Esophagus (tissue), 2 donors: ENCODE data around the gene HDAC10. TPM values are rescaled to one million over a fixed set of nuclear protein-coding genes. Genes with fewer than 3 reads are reported as not detected.

ENCODE experiments used
- H3K27ac ChIP-seq, 2 donors: one replicate each; pipeline ENCODE4 v1.5.1; 2013; ENCODE audit warnings: low read depth in 2 of 2, mild to moderate bottlenecking in 2 of 2, inconsistent platforms in 1 of 2, low read length in 1 of 2, moderate library complexity in 1 of 2
- H3K27me3 ChIP-seq, 2 donors: one replicate each; pipeline ENCODE4 v1.6.1; 2013; ENCODE audit warnings: low read length in 2 of 2, control low read depth in 1 of 2, mild to moderate bottlenecking in 1 of 2; ENCODE audit not compliant: insufficient read depth in 2 of 2, control insufficient read depth in 1 of 2
- H3K36me3 ChIP-seq, 2 donors: one replicate each; pipeline ENCODE4 v1.6.1; 2013; ENCODE audit warnings: low read length in 1 of 2; ENCODE audit not compliant: control insufficient read depth in 2 of 2, insufficient read depth in 2 of 2
- H3K4me1 ChIP-seq, 2 donors: one replicate each; pipeline ENCODE4 v1.6.1; 2013; ENCODE audit warnings: low read length in 1 of 2; ENCODE audit not compliant: control insufficient read depth in 2 of 2, insufficient read depth in 2 of 2
- H3K4me3 ChIP-seq, 2 donors: one replicate each; pipeline ENCODE4 v1.5.1; 2013; ENCODE audit warnings: low read length in 2 of 2, mild to moderate bottlenecking in 2 of 2, low read depth in 1 of 2, moderate library complexity in 1 of 2
- H3K9me3 ChIP-seq, 2 donors: one replicate each; pipeline ENCODE4 v1.6.1; 2013; ENCODE audit warnings: mild to moderate bottlenecking in 2 of 2, low read depth in 1 of 2, low read length in 1 of 2, moderate library complexity in 1 of 2; ENCODE audit not compliant: control insufficient read depth in 2 of 2, insufficient read depth in 1 of 2
- WGBS, 2 donors: extraction: QIAGEN DNeasy Blood & Tissue Kit; methylation state at CpG; one replicate each; pipeline ENCODE4 v1.1.7; 2013; 5-methylcytosine and 5-hydroxymethylcytosine counted together
- polyA plus RNA-seq, 2 donors: library from polyadenylated mRNA; stranded (reverse); fragments of 200-250 nt; gene quantifications; one replicate each; pipeline ENCODE4 v1.2.3, GENCODE V29; 2013
- donor health status: healthy with polysubstance abuse.
- donor health status: Bipolar disorder and iron deficiency.

The HDAC10 gene, protein sequence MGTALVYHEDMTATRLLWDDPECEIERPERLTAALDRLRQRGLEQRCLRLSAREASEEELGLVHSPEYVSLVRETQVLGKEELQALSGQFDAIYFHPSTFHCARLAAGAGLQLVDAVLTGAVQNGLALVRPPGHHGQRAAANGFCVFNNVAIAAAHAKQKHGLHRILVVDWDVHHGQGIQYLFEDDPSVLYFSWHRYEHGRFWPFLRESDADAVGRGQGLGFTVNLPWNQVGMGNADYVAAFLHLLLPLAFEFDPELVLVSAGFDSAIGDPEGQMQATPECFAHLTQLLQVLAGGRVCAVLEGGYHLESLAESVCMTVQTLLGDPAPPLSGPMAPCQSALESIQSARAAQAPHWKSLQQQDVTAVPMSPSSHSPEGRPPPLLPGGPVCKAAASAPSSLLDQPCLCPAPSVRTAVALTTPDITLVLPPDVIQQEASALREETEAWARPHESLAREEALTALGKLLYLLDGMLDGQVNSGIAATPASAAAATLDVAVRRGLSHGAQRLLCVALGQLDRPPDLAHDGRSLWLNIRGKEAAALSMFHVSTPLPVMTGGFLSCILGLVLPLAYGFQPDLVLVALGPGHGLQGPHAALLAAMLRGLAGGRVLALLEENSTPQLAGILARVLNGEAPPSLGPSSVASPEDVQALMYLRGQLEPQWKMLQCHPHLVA
- 10 to 100 TPM; 22.0 to 42.4 TPM for polyA plus RNA-seq

GRCh38 chr22:50250555-50251476 is at the start of gene HDAC10:
HDAC10 (minus strand) TSS chr22:50251265; CDS start chr22:50251032, 233 bp downstream.
- Histone ChIP-seq H3K4me3 (peak within 1 kb of the TSS; percentile 55 to 75), H3K27me3 (no peaks in the 10 kb centered on the region), H3K27ac (peak within 1 kb of the TSS; percentile 81 to 86), H3K4me1 (peaks cover 10 to 34% of the 10 kb centered on the region in 2 donors), H3K9me3 (peaks cover 0 to 2% of the 10 kb centered on the region in 2 donors), H3K36me3 (peaks cover 0 to 22% of the 10 kb centered on the region in 2 donors)
- WGBS, 2 donors, result 1 to 2% methylated on average over 62 to 81 of the region's 81 CpGs

GRCh38 chr22:50300620-50301257 is 49.7 kb upstream of the HDAC10 start:
- Histone ChIP-seq H3K36me3 (peaks cover 0 to 22% of the 10 kb centered on the region in 2 donors), H3K27me3 (no peaks in the 10 kb centered on the region), H3K9me3 (no peaks in the 10 kb centered on the region), H3K27ac (peak overlapping the region; percentile 59 to 92), H3K4me1 (peaks cover 51 to 76% of the 10 kb centered on the region in 2 donors), H3K4me3 (peak overlapping the region in 1 of 2 donors; percentile 43)
- 63 to 76% methylated on average over 14 of the region's 14 CpGs for WGBS, 2 donors

DNA sequence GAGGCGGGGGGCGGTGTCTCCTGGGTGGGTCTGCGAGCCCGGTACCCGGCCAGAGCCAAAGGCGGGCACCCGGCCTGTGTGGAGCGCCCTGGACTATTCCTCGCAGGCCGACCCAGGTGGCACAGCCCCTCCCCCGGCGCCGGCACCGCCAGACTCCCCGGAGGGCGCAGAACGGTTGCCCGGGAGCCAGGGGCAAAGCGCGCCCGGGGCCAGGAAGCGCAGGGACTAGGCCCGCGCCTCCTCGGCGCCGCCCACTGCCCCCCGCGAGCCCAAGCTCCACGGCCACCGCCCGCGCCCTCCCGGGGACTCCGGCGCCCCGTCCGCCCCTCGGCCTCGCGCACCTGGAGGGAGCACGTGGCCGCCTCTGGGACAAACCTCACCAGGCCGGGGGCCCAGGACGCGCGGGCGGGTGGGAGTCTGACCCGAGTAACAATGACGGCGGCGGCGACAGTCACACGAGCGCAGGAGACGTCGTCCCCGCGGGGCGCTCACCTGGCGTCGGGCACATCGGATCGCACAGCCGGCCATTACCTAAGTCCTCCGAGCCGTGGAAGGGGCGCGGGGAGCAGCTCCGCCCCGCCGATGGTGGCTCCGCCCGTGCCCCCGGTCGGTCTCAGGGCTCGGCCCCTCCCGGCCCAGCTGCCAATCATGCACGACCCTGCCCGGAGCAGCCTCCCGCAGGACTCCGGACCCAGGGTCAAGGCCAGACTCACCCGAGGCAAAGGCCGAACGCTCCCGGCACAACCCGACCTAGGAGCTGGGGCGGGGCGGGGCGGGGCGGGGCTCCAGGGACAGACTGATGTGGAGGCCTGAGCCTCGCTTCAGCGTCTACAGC is 48.9 kb upstream of the HDAC10 start:
- Histone ChIP-seq H3K27me3 (no peaks in the 10 kb centered on the region), H3K4me3 (peak overlapping the region; percentile 43 to 44), H3K9me3 (no peaks in the 10 kb centered on the region), H3K4me1 (peaks cover 51 to 71% of the 10 kb centered on the region in 2 donors), H3K27ac (peak overlapping the region; percentile 72 to 92), H3K36me3 (peaks cover 0 to 22% of the 10 kb centered on the region in 2 donors)
- WGBS, 2 donors, result 17 to 22% methylated on average over 60 to 93 of the region's 93 CpGs

- no peaks in the 10 kb centered on the region for H3K27me3 ChIP-seq
- 24 to 36% methylated on average over 52 to 59 of the region's 59 CpGs for WGBS, 2 donors
- H3K4me1 ChIP-seq, result peaks cover 51 to 72% of the 10 kb centered on the region in 2 donors
- peak overlapping the region; percentile 72 to 92 for H3K27ac ChIP-seq
- H3K9me3 ChIP-seq, result no peaks in the 10 kb centered on the region
- peaks cover 0 to 24% of the 10 kb centered on the region in 2 donors for H3K36me3 ChIP-seq
- H3K4me3 ChIP-seq, result peak overlapping the region; percentile 43 to 44
These were observed 48.1 kb upstream of the HDAC10 start for GRCh38 chr22:50298937-50299784.

GRCh38 chr22:50298266-50298637 is 47.2 kb upstream of the HDAC10 start:
- no peaks in the 10 kb centered on the region for H3K27me3 ChIP-seq
- H3K36me3 ChIP-seq, result peaks cover 0 to 19% of the 10 kb centered on the region in 2 donors
- no peak overlapping the region for H3K4me3 ChIP-seq
- H3K9me3 ChIP-seq, result no peaks in the 10 kb centered on the region
- H3K27ac ChIP-seq, result peak overlapping the region; percentile 58 to 66
- WGBS, 2 donors, result 74 to 79% methylated on average over 4 of the region's 4 CpGs
- peaks cover 48 to 69% of the 10 kb centered on the region in 2 donors for H3K4me1 ChIP-seq

- Histone ChIP-seq H3K36me3 (peaks cover 0 to 18% of the 10 kb centered on the region in 2 donors), H3K4me3 (peak overlapping the region in 1 of 2 donors; percentile 14), H3K9me3 (no peaks in the 10 kb centered on the region), H3K27ac (peak overlapping the region; percentile 66 to 72), H3K27me3 (no peaks in the 10 kb centered on the region), H3K4me1 (peaks cover 44 to 68% of the 10 kb centered on the region in 2 donors)
- 68 to 74% methylated on average over 20 of the region's 20 CpGs for WGBS, 2 donors
These were observed 46.6 kb upstream of the HDAC10 start for GRCh38 chr22:50297510-50298265.

DNA sequence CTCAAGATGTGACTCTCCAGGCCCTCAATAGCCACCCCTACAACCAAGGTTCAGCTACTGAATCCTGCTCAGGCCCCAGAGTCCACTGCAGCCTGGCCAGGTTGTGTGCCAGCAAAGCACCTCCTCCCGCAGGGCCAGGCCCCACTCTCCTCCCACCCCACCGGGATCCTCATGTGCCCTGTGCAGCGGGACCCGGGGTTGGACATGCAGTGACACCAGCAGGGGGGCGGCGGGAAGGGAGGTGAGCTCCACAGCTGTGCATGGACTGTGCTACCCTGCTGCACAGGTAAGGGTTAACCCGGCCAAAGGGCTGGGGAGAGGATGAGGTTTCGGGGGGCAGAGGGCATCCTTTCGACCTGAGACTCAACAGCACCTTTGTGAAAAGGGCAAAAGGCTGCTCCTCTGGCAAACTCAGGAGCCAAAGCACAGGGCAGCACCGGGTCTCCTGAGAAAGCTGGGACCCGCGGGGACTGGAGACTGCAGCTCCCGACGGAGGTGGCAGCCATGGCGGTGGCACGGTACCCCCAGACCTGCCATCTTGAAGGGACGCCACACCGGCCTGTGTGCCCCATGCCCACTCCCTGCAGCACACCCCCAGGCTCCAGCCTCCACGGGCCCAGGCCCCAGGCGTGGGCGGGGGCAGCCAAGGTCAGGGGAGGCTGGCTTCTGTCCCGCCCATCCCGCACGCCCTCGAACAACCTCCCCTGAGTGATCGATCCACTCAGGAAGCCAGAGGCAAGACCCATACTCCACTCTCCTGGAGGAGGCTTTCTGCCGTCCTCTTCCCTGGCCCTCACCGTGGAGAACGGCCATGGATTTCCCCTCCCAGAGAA is 45.8 kb upstream of the HDAC10 start:
- Histone ChIP-seq H3K4me3 (peak overlapping the region in 1 of 2 donors; percentile 10), H3K36me3 (peaks cover 0 to 13% of the 10 kb centered on the region in 2 donors), H3K27ac (peak overlapping the region; percentile 66 to 72), H3K27me3 (no peaks in the 10 kb centered on the region), H3K9me3 (no peaks in the 10 kb centered on the region), H3K4me1 (peaks cover 38 to 65% of the 10 kb centered on the region in 2 donors)
- 43 to 53% methylated on average over 29 of the region's 29 CpGs for WGBS, 2 donors
